HCT116 (cell line): ENCODE results near the gene SPATA17. TPM values are rescaled to one million over a fixed set of nuclear protein-coding genes. Genes with fewer than 3 reads are reported as not detected.

Experiments used
- ATAC-seq: fragments of 200-7000 bp; cut with Tn5 transposase; 2 replicates; pipeline ENCODE4 v1.9.1; 2020; ENCODE audit warnings: mild to moderate bottlenecking, moderate library complexity
- BruUV-seq: library from RNA; stranded (reverse); fragments of 400-500 nt; replicated peaks from 2 replicates; lab custom pipeline; 2021; lab: Mats Ljungman, UMichigan
- CTCF ChIA-PET: fragments of 300-600 bp; sonication (Branson Sonifier 250); formaldehyde crosslinking; loops from one replicate; lab custom pipeline; 2021; ENCODE audit warnings: antibody characterized with exemption; lab: Charles Lee
- POLR2A ChIA-PET: fragments of 300-600, 350-600 bp; sonication (Branson Sonifier 250); formaldehyde crosslinking; loops from one replicate; lab custom pipeline; 2021; ENCODE audit warnings: antibody characterized with exemption; lab: Charles Lee
- RAD21 ChIA-PET, 2 experiments: fragments of 300-600 bp; sonication (Branson Sonifier 250); formaldehyde crosslinking; loops; one replicate each; lab custom pipeline; 2023; ENCODE audit warnings: low total read pairs in 2 of 2; ENCODE audit not compliant: uncharacterized antibody in 2 of 2, unreplicated experiment in 2 of 2, low non-redundant PET in 1 of 2; lab: Charles Lee
- DNase-seq: peaks from one replicate; pipeline ENCODE4 v3.0.0-alpha.2; 2010; ENCODE audit warnings: low read depth, low spot score
- H2AFZ ChIP-seq: fragments of 200-600 bp; shearing (Covaris generic), sonication (generic); 2 replicates; pipeline ENCODE4 v1.6.1; 2017; ENCODE audit warnings: low read depth, mixed run types, mixed read lengths, antibody characterized with exemption, low read length; ENCODE audit not compliant: poor library complexity, severe bottlenecking
- H3K27ac ChIP-seq: 2 replicates; pipeline ENCODE4 v1.5.1; 2012; ENCODE audit warnings: low read depth, low read length
- H3K27me3 ChIP-seq: fragments of 200-600 bp; sonication (generic); 2 replicates; pipeline ENCODE4 v1.6.1; 2016; ENCODE audit warnings: mixed run types, low read length, mixed read lengths; ENCODE audit not compliant: insufficient read depth
- H3K36me3 ChIP-seq, 2 experiments: fragments of 200-500 bp in 1 of 2; fragments of 200-600 bp in 1 of 2; sonication (Bioruptor generic) in 1 of 2; sonication (generic) in 1 of 2; 2 replicates each; pipeline versions ENCODE4 v1.5.1 to v1.6.1; 2014 to 2016; ENCODE audit warnings: low read length in 2 of 2, inconsistent platforms in 1 of 2, mixed read lengths in 1 of 2, mixed run types in 1 of 2; ENCODE audit not compliant: insufficient read depth in 2 of 2, control insufficient read depth in 1 of 2
- H3K4me1 ChIP-seq, 2 experiments: fragments of 200-600 bp in 1 of 2; sonication (generic) in 1 of 2; 2 replicates each; pipeline versions ENCODE4 v1.5.1 to v1.6.1; 2012 to 2017; ENCODE audit warnings: low read length in 2 of 2, inconsistent platforms in 1 of 2, mild to moderate bottlenecking in 1 of 2, mixed read lengths in 1 of 2, mixed run types in 1 of 2, moderate library complexity in 1 of 2; ENCODE audit not compliant: insufficient read depth in 2 of 2, control insufficient read depth in 1 of 2
- H3K4me2 ChIP-seq: fragments of 200-600 bp; sonication (generic); 2 replicates; pipeline ENCODE4 v1.6.1; 2017; ENCODE audit warnings: mixed run types, low read length, mixed read lengths
- H3K4me3 ChIP-seq, 2 experiments: fragments of 200-600 bp in 1 of 2; sonication (generic) in 1 of 2; replicated peaks in 1 of 2; 2 replicates each; pipeline ENCODE4 v1.5.1; 2011 to 2016; ENCODE audit warnings: low read length in 2 of 2, control low read depth in 1 of 2, low read depth in 1 of 2, mild to moderate bottlenecking in 1 of 2, mixed read lengths in 1 of 2, mixed run types in 1 of 2
- H3K79me2 ChIP-seq: fragments of 200-600 bp; sonication (generic); 2 replicates; pipeline ENCODE4 v1.6.1; 2017; ENCODE audit warnings: mild to moderate bottlenecking, mixed run types, low read length, moderate library complexity, mixed read lengths; ENCODE audit not compliant: insufficient read depth
- H3K9ac ChIP-seq: fragments of 200-600 bp; sonication (generic); 2 replicates; pipeline ENCODE4 v1.6.1; 2016; ENCODE audit warnings: low read length, mixed read lengths
- H3K9me2 ChIP-seq: fragments of 200-600 bp; sonication (generic), shearing (Covaris generic); 2 replicates; pipeline ENCODE4 v1.6.1; 2017; ENCODE audit warnings: mixed run types, mild to moderate bottlenecking, moderate library complexity; ENCODE audit not compliant: insufficient read depth
- H3K9me3 ChIP-seq, 2 experiments: fragments of 200-500 bp in 1 of 2; fragments of 200-600 bp in 1 of 2; sonication (Bioruptor generic) in 1 of 2; sonication (generic) in 1 of 2; 2 replicates each; pipeline ENCODE4 v1.6.1; 2014 to 2017; ENCODE audit warnings: low read length in 2 of 2, mixed read lengths in 2 of 2, inconsistent platforms in 1 of 2, low read depth in 1 of 2, mild to moderate bottlenecking in 1 of 2, mixed run types in 1 of 2, moderate library complexity in 1 of 2; ENCODE audit not compliant: control insufficient read depth in 1 of 2, insufficient read depth in 1 of 2
- H4K20me1 ChIP-seq: fragments of 200-600 bp; sonication (generic), shearing (Covaris generic); 2 replicates; pipeline ENCODE4 v1.6.1; 2017; ENCODE audit warnings: mixed run types, mild to moderate bottlenecking, moderate library complexity; ENCODE audit not compliant: insufficient read depth
- ATF3 ChIP-seq: IDR thresholded peaks from 2 replicates; pipeline ENCODE4 v1.6.1; 2012
- CTCF ChIP-seq, 3 experiments: fragments of 200-600 bp in 1 of 3; sonication (generic) in 1 of 3; IDR thresholded peaks in 2 of 3; conservative IDR thresholded peaks in 1 of 3; 2 replicates each; pipeline ENCODE4 v1.5.1; 2012 to 2017; ENCODE audit warnings: low read depth in 2 of 3, low read length in 2 of 3, antibody characterized with exemption in 1 of 3, borderline replicate concordance in 1 of 3, control low read depth in 1 of 3, mild to moderate bottlenecking in 1 of 3, mixed read lengths in 1 of 3, mixed run types in 1 of 3, moderate library complexity in 1 of 3; ENCODE audit not compliant: insufficient read depth in 1 of 3
- ELF1 ChIP-seq: IDR thresholded peaks from 2 replicates; pipeline ENCODE4 v1.6.1; 2012; ENCODE audit warnings: low read depth, borderline replicate concordance
- EZH2 ChIP-seq: fragments of 200-600 bp; sonication (generic); IDR thresholded peaks from 2 replicates; pipeline ENCODE4 v1.6.1; 2017; ENCODE audit warnings: antibody characterized with exemption, mixed run types
- EZH2phosphoT487 ChIP-seq: fragments of 200-600 bp; IDR thresholded peaks from 2 replicates; pipeline ENCODE4 v1.6.1; 2018; ENCODE audit warnings: antibody characterized with exemption, borderline replicate concordance
- FOSL1 ChIP-seq: IDR thresholded peaks from 2 replicates; pipeline ENCODE4 v1.6.1; 2012; ENCODE audit warnings: low read depth
- JUND ChIP-seq: IDR thresholded peaks from 2 replicates; pipeline ENCODE4 v1.6.1; 2012
- POLR2A ChIP-seq: IDR thresholded peaks from 2 replicates; pipeline ENCODE4 v1.7.0; 2011; ENCODE audit warnings: borderline replicate concordance; ENCODE audit not compliant: insufficient read depth, insufficient read length; ENCODE audit errors: extremely low read depth
- SIN3A ChIP-seq: IDR thresholded peaks from 2 replicates; pipeline ENCODE4 v1.6.1; 2012; ENCODE audit warnings: low read depth
- SP1 ChIP-seq: IDR thresholded peaks from 2 replicates; pipeline ENCODE4 v1.6.1; 2012; ENCODE audit warnings: low read depth
- SRF ChIP-seq: IDR thresholded peaks from 2 replicates; pipeline ENCODE4 v1.6.1; 2012; ENCODE audit warnings: low read depth
- TCF7L2 ChIP-seq: IDR thresholded peaks from 2 replicates; pipeline ENCODE4 v1.7.0; 2011; ENCODE audit warnings: borderline replicate concordance, inconsistent platforms; ENCODE audit not compliant: insufficient read depth, insufficient read length; ENCODE audit errors: extremely low read depth
- ZBTB33 ChIP-seq: IDR thresholded peaks from 2 replicates; pipeline ENCODE4 v1.6.1; 2011; ENCODE audit warnings: mild to moderate bottlenecking, low read length, moderate library complexity; ENCODE audit not compliant: insufficient replicate concordance; ENCODE audit errors: extremely low read depth
- intact Hi-C: fragments of 100-400 bp; cut with micrococcal nuclease; formaldehyde crosslinking; loops from 2 replicates; pipeline ENCODE4 v1.10.0; 2022
- total RNA-seq: library from RNA; stranded (reverse); gene quantifications from one replicate; pipeline ENCODE4 v1.2.1, GENCODE V29; 2021; ENCODE audit not compliant: unreplicated experiment

The SPATA17 gene
- total RNA-seq, 1 experiment from 2014 or later: 2.5 TPM

- Histone ChIP-seq H3K27ac (no peak overlapping the region), H3K9me3 (no peaks in the 10 kb centered on the region), H3K36me3 (no peaks in the 10 kb centered on the region), H3K9me2 (no peaks in the 10 kb centered on the region), H3K27me3 (no peaks in the 10 kb centered on the region), H3K9ac (no peak overlapping the region), H3K4me1 (peaks cover 0 to 5% of the 10 kb centered on the region in 2 experiments; a peak in 2 of 4 replicates), H3K79me2 (no peaks in the 10 kb centered on the region), H3K4me3 (no peak overlapping the region), H3K4me2 (no peak overlapping the region), H4K20me1 (no peaks in the 10 kb centered on the region), H2AFZ (no peak overlapping the region)
- ATAC-seq (no peak), DNase-seq (no peak)
- ChIA-PET RAD21 (no interaction called here), CTCF (no interaction called here), POLR2A (no interaction called here)
- TF ChIP-seq CTCF (IDR thresholded peaks at IDR 0.05 in 2 of 3, conservative IDR thresholded peaks at IDR 0.05 in 1 of 3; ENCODE audit: borderline replicate concordance in 1 of 3, insufficient read depth in 1 of 3, low read depth in 2 of 3, low read length in 2 of 3) (no peak), FOSL1 (no peak), SRF (no peak), SIN3A (no peak), ZBTB33 (no peak), EZH2 (no peak), SP1 (no peak), POLR2A (no peak), ATF3 (no peak), JUND (no peak), TCF7L2 (no peak), EZH2phosphoT487 (no peak), ELF1 (no peak)
- no TSS peak for BruUV-seq
- intact Hi-C loops: no loop called here
Measured at GRCh38 chr1:217650674-217651073, 19.5 kb downstream of the SPATA17 start.
